Measurements from ENCODE around the gene GRK1. TPM values are rescaled to one million over a fixed set of nuclear protein-coding genes. Genes with fewer than 3 reads are reported as not detected.

GRK1 gene
- total and polyA plus RNA-seq, 2 of the 8 experiments (the other 6 are each of a cell fraction or from before 2014, with no cell fraction given) = 0.12 TPM; not detected in 1

DNA sequence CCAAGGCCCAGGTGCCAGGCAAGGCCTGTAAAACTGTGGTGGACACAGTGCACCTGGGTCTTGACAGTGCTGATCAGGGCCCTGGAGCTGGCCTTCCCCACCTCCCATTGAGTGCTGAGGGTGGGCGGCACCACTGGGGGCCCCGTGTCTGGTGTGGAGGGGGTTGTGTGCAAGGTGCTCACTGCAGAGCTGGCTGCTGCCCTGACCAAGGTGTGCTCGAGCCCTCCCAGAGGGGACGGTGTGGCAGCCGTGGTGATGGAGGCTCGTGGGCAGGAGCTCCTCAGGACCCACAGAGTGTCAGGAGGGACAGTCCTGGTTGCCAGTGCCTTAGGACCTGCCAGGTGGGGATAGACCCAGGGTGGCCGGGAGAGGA, 32.0 kb upstream of the GRK1 start (continued):
- TF ChIP-seq SIX5 (IDR thresholded peaks at IDR 0.05; ENCODE audit: low read depth, low read length) = no peak
- no peak for TF ChIP-seq HDAC6 (IDR thresholded peaks at IDR 0.05; ENCODE audit: low read depth, low read length)
- no peak for TF ChIP-seq SP4 (IDR thresholded peaks at IDR 0.05; ENCODE audit: low read length)
